Activated CD8-positive, alpha-beta memory T cell treated with anti-CD3 and anti-CD28 coated beads, Interleukin-2, amount 10 ng/mL, durations not matched to agents 7 days and 5 days (primary cell): ENCODE results near the gene UBR4. TPM values are rescaled to one million over a fixed set of nuclear protein-coding genes. Genes with fewer than 3 reads are reported as not detected.
A peak's percentile ranks its signal among the peaks of the same experiment; 100 is the strongest.

Experiments
- ATAC-seq: fragments of 150-1000 bp; cut with Tn5 transposase; one replicate; pipeline ENCODE4 v1.10.0; 2021; ENCODE audit warnings: moderate library complexity
- CTCF ChIA-PET: fragments of 350-600 bp; sonication (Branson Sonifier 250); formaldehyde crosslinking; loops from one replicate; lab custom pipeline; 2021; ENCODE audit warnings: antibody characterized with exemption; lab: Charles Lee
- DNase-seq: peaks from one replicate; pipeline ENCODE4 v3.0.0-alpha.2; 2020
- H3K27ac Mint-ChIP-seq: one replicate; pipeline ENCODE4 v1.8.0; 2021; ENCODE audit warnings: mild to moderate bottlenecking, mixed read lengths
- H3K27me3 Mint-ChIP-seq: one replicate; pipeline ENCODE4 v1.8.0; 2021; ENCODE audit warnings: mixed read lengths
- H3K36me3 Mint-ChIP-seq: one replicate; pipeline ENCODE4 v1.8.0; 2021; ENCODE audit warnings: mild to moderate bottlenecking, mixed read lengths
- H3K4me1 Mint-ChIP-seq: one replicate; pipeline ENCODE4 v1.8.0; 2021; ENCODE audit warnings: mixed read lengths
- H3K4me3 Mint-ChIP-seq: one replicate; pipeline ENCODE4 v1.8.0; 2021; ENCODE audit warnings: mild to moderate bottlenecking, moderate library complexity, mixed read lengths
- H3K9me3 Mint-ChIP-seq: one replicate; pipeline ENCODE4 v1.8.0; 2022; ENCODE audit warnings: low read depth, mixed read lengths
- total RNA-seq, 2 experiments: library from RNA; stranded (reverse); gene quantifications; one replicate each; pipeline ENCODE4 v1.2.3, GENCODE V29; 2021

The UBR4 gene
- total RNA-seq, 2 experiments from 2014 or later = 140 to 144 TPM

GRCh38 chr1:19149736-19150135, 60.3 kb downstream of the UBR4 start:
- Mint-ChIP-seq H3K27me3 (no peaks in the 10 kb centered on the region), H3K4me3 (no peak overlapping the region), H3K4me1 (no peaks in the 10 kb centered on the region), H3K36me3 (peaks cover 79% of the 10 kb centered on the region), H3K9me3 (no peaks in the 10 kb centered on the region), H3K27ac (no peak overlapping the region)
- CTCF ChIA-PET = interaction anchor here (0.6 to 1.0 kb wide), 3 partner anchors 10 to 245 kb away, joined by 3 read pairs; no protein-coding TSS in a partner anchor
- no peak for DNase-seq
- no peak for ATAC-seq

- ATAC-seq (no peak), DNase-seq (no peak)
- Mint-ChIP-seq H3K9me3 (no peaks in the 10 kb centered on the region), H3K27ac (no peak overlapping the region), H3K36me3 (peaks cover 70% of the 10 kb centered on the region), H3K4me3 (no peak overlapping the region), H3K27me3 (no peaks in the 10 kb centered on the region), H3K4me1 (no peaks in the 10 kb centered on the region)
- CTCF ChIA-PET = interaction anchor here (1.1 to 1.8 kb wide), 3 partner anchors 11 to 256 kb away, joined by 3 to 4 read pairs (median 4); no protein-coding TSS in a partner anchor
Observed at GRCh38 chr1:19140465-19140864, 69.6 kb downstream of the UBR4 start.

- CTCF ChIA-PET = interaction anchor here (1.8 kb wide), 1 partner anchor 256 kb away, joined by 4 read pairs; no protein-coding TSS in a partner anchor
- peaks cover 71% of the 10 kb centered on the region for H3K36me3 Mint-ChIP-seq
- DNase-seq = no peak
- H3K9me3 Mint-ChIP-seq = peaks cover 3% of the 10 kb centered on the region
- no peak overlapping the region for H3K4me3 Mint-ChIP-seq
- no peaks in the 10 kb centered on the region for H3K27me3 Mint-ChIP-seq
- no peaks in the 10 kb centered on the region for H3K4me1 Mint-ChIP-seq
- H3K27ac Mint-ChIP-seq = no peak overlapping the region
- no peak for ATAC-seq
Observed at GRCh38 chr1:19139711-19140110, 70.4 kb downstream of the UBR4 start.

GRCh38 chr1:19138958-19139581, 71.0 kb downstream of the UBR4 start:
- Mint-ChIP-seq H3K4me1 (no peaks in the 10 kb centered on the region), H3K9me3 (peaks cover 3% of the 10 kb centered on the region), H3K27me3 (no peaks in the 10 kb centered on the region), H3K27ac (no peak overlapping the region), H3K36me3 (peaks cover 75% of the 10 kb centered on the region), H3K4me3 (no peak overlapping the region)
- DNase-seq (no peak), ATAC-seq (no peak)
- CTCF ChIA-PET = no interaction called here

GRCh38 chr1:19138331-19138730, 71.7 kb downstream of the UBR4 start:
- DNase-seq = no peak
- ATAC-seq = no peak
- CTCF ChIA-PET = interaction anchor here (0.7 kb wide), 1 partner anchor 11 kb away, joined by 3 read pairs; no protein-coding TSS in a partner anchor
- Mint-ChIP-seq H3K36me3 (peaks cover 77% of the 10 kb centered on the region), H3K4me1 (no peaks in the 10 kb centered on the region), H3K27me3 (no peaks in the 10 kb centered on the region), H3K4me3 (no peak overlapping the region), H3K9me3 (peaks cover 3% of the 10 kb centered on the region), H3K27ac (no peak overlapping the region)

- Mint-ChIP-seq H3K4me3 (no peak overlapping the region), H3K27me3 (no peaks in the 10 kb centered on the region), H3K4me1 (no peaks in the 10 kb centered on the region), H3K36me3 (peaks cover 81% of the 10 kb centered on the region), H3K27ac (no peak overlapping the region), H3K9me3 (peaks cover 8% of the 10 kb centered on the region)
- no peak for ATAC-seq
- no peak for DNase-seq
- CTCF ChIA-PET = no interaction called here
Observed at GRCh38 chr1:19137158-19137557, 72.9 kb downstream of the UBR4 start.

- Mint-ChIP-seq H3K4me1 (peaks cover 2% of the 10 kb centered on the region), H3K36me3 (peaks cover 81% of the 10 kb centered on the region), H3K27me3 (no peaks in the 10 kb centered on the region), H3K4me3 (no peak overlapping the region), H3K9me3 (peaks cover 8% of the 10 kb centered on the region), H3K27ac (no peak overlapping the region)
- DNase-seq (no peak), ATAC-seq (no peak)
- CTCF ChIA-PET = no interaction called here
Observed at GRCh38 chr1:19133360-19133759, 76.7 kb downstream of the UBR4 start.

- peak overlapping the region; percentile 8 for H3K27ac Mint-ChIP-seq
- CTCF ChIA-PET = interaction anchor here (0.6 to 2.2 kb wide), 4 partner anchors 10 to 23 kb away, joined by 3 to 4 read pairs (median 4); no protein-coding TSS in a partner anchor
- H3K27me3 Mint-ChIP-seq = no peaks in the 10 kb centered on the region
- H3K4me1 Mint-ChIP-seq = peaks cover 2% of the 10 kb centered on the region
- H3K4me3 Mint-ChIP-seq = no peak overlapping the region
- ATAC-seq (no peak), DNase-seq (no peak)
- peaks cover 77% of the 10 kb centered on the region for H3K36me3 Mint-ChIP-seq
- peaks cover 8% of the 10 kb centered on the region for H3K9me3 Mint-ChIP-seq
Observed at GRCh38 chr1:19130468-19130867, 79.6 kb downstream of the UBR4 start.

- Mint-ChIP-seq H3K4me1 (peaks cover 14% of the 10 kb centered on the region), H3K27me3 (no peaks in the 10 kb centered on the region), H3K27ac (no peak overlapping the region), H3K9me3 (peaks cover 5% of the 10 kb centered on the region), H3K36me3 (peaks cover 76% of the 10 kb centered on the region), H3K4me3 (no peak overlapping the region)
- ATAC-seq (no peak), DNase-seq (no peak)
- CTCF ChIA-PET = interaction anchor here (0.9 to 2.2 kb wide), 2 partner anchors 12 to 244 kb away, joined by 3 to 4 read pairs; no protein-coding TSS in a partner anchor
Observed at GRCh38 chr1:19128968-19129514, 81.0 kb downstream of the UBR4 start.

- ATAC-seq (no peak), DNase-seq (no peak)
- Mint-ChIP-seq H3K4me3 (no peak overlapping the region), H3K27me3 (no peaks in the 10 kb centered on the region), H3K4me1 (peaks cover 16% of the 10 kb centered on the region), H3K36me3 (peaks cover 79% of the 10 kb centered on the region), H3K9me3 (no peaks in the 10 kb centered on the region), H3K27ac (no peak overlapping the region)
- CTCF ChIA-PET = no interaction called here
Observed at GRCh38 chr1:19124273-19124672, 85.8 kb downstream of the UBR4 start.

- no peak overlapping the region for H3K4me3 Mint-ChIP-seq
- DNase-seq (no peak), ATAC-seq (no peak)
- peaks cover 80% of the 10 kb centered on the region for H3K36me3 Mint-ChIP-seq
- H3K9me3 Mint-ChIP-seq = no peaks in the 10 kb centered on the region
- no peak overlapping the region for H3K27ac Mint-ChIP-seq
- no peaks in the 10 kb centered on the region for H3K27me3 Mint-ChIP-seq
- CTCF ChIA-PET = interaction anchor here (0.9 to 2.4 kb wide), 2 partner anchors 10 to 15 kb away, joined by 3 to 12 read pairs; no protein-coding TSS in a partner anchor
- H3K4me1 Mint-ChIP-seq = peaks cover 16% of the 10 kb centered on the region
Observed at GRCh38 chr1:19123837-19124236, 86.2 kb downstream of the UBR4 start.

GRCh38 chr1:19122668-19123067, 87.4 kb downstream of the UBR4 start:
- no peak for DNase-seq
- H3K4me3 Mint-ChIP-seq = no peak overlapping the region
- CTCF ChIA-PET = interaction anchor here (2.4 kb wide), 1 partner anchor 9 kb away, joined by 12 read pairs; no protein-coding TSS in a partner anchor
- ATAC-seq = no peak
- no peaks in the 10 kb centered on the region for H3K27me3 Mint-ChIP-seq
- H3K36me3 Mint-ChIP-seq = peaks cover 77% of the 10 kb centered on the region
- no peak overlapping the region for H3K27ac Mint-ChIP-seq
- H3K4me1 Mint-ChIP-seq = peaks cover 16% of the 10 kb centered on the region
- no peaks in the 10 kb centered on the region for H3K9me3 Mint-ChIP-seq

- ATAC-seq (no peak), DNase-seq (no peak)
- H3K9me3 Mint-ChIP-seq = no peaks in the 10 kb centered on the region
- H3K27me3 Mint-ChIP-seq = no peaks in the 10 kb centered on the region
- no peak overlapping the region for H3K4me3 Mint-ChIP-seq
- H3K36me3 Mint-ChIP-seq = peaks cover 72% of the 10 kb centered on the region
- H3K27ac Mint-ChIP-seq = peak overlapping the region; percentile 24
- CTCF ChIA-PET = interaction anchor here (0.6 kb wide), 1 partner anchor 51 kb away, joined by 3 read pairs; no protein-coding TSS in a partner anchor
- peaks cover 16% of the 10 kb centered on the region for H3K4me1 Mint-ChIP-seq
Observed at GRCh38 chr1:19121192-19121591, 88.9 kb downstream of the UBR4 start.
